Hepatic stellate cell (primary cell): ENCODE data around the gene MPPED2.

Experiments
- DNase-seq: peaks from one replicate; pipeline ENCODE4 v3.0.0; 2011; ENCODE audit warnings: low spot score

The MPPED2 gene

GRCh38 chr11:30483056-30483455 is 103.1 kb downstream of the MPPED2 start:
- no peak for DNase-seq

DNA sequence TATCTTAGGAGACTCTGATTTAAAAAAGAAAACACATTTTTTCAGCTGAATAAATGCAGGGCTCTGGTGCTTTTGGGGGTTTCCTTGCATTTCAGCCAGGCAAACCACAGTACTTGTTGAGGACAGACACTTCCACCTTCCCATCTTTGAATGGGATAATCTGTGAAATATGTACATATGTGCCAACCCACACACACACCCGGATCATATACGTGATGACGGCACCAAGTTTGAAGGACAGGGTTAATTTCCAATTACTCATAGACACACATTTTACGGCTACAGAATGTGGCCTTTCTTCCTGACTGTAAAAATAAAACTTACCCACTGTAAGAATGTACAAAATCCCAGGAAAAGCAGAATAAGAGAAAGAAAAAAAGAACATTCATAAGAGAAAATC is 104.4 kb downstream of the MPPED2 start:
- no peak for DNase-seq

GRCh38 chr11:30481330-30481729 is 104.8 kb downstream of the MPPED2 start:
- no peak for DNase-seq

DNA sequence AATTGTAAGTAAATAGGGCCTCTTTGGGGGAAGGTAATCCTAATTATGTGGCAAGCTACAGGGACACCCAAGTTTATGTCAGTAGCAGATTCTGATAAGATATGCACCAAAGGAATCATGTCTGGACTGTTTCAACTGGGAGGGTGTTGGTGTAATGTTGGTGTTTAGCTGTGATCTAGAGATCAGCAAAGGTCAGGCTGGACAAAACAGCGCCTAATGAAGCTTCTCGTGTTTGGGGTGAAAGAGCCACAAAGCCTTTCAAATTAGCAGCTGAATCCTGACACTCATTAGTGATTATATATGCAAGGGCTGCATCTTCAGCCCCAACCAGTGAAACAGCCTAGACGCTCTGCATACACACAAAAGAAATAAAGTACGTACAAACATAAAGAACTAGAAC is 106.3 kb downstream of the MPPED2 start:
- no peak for DNase-seq

DNA sequence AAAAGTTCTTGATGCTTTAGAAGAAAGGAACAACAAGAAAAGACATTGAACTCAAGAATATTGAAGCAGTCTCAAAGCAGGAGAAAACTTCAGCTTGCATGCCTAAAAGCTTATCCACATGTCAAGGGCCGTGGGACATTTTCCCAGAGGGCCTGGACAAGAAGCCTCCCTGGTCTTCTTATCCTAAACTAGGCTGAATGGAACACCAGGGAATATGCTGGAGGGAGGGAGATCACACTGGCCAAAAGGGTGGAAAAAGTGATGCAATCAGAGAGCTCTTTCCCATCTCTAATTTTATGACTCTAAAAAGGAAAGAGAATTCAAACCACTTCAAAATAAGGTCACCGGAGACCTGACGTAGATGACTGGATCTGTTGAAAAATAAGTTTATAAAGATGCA is 107.2 kb downstream of the MPPED2 start:
- DNase-seq = no peak

DNA sequence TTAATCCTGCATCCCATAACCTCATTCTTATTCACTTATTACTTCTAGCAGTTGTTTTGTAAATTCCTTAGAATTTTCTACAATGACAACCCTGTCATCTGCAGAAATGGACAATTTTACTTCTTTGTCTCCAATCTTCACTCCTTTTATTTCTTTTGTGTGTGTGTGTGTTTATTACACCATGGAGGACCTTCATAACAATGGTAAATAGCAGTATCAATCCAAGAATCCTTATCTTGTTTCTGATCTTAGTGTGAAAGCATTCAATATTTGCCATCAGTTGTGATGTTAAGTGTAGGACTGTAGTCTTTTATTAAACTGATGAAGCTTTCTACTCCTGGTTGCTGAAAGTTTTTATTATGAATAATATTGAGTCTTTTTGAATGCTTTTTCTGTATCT is 109.1 kb downstream of the MPPED2 start:
- no peak for DNase-seq

DNA sequence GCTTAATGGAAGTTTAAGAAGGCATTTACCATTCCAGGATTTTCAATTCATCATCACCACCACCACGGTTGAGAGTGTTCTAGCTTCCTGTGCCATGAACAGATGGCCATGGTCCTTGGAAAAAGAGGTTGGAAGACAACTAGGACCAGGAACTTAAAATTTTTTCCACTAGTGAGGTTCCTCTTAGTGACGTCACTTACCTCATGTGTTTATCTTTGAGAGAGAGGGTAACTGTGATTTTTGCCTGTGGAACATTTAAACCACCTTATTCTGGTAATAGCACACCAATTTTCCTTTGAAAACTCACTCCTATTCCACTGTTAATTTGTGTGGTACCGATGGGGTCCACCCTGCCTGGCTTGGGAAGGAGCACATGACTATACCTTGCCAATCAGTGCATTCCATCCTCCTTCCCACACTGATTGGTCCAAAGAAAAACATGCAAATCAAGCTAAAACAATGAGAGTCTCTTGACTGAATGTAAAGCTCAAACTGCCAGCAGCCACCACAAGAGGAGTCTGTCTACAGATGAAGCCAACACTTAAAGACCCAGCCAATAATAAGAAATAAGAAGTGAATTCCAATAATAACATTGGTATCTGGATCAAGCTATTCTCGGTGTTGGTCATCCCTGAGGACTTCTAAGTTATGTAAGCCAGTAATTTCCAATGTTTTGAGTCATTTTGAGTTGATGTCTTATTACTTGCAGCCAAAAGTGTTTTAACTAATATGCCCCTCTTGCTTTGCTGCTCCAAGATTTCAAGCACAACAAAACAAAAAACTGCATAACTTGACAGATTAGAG is 111.8 kb downstream of the MPPED2 start:
- no peak for DNase-seq

GRCh38 chr11:30471244-30471643 is 114.9 kb downstream of the MPPED2 start:
- DNase-seq = no peak

DNA sequence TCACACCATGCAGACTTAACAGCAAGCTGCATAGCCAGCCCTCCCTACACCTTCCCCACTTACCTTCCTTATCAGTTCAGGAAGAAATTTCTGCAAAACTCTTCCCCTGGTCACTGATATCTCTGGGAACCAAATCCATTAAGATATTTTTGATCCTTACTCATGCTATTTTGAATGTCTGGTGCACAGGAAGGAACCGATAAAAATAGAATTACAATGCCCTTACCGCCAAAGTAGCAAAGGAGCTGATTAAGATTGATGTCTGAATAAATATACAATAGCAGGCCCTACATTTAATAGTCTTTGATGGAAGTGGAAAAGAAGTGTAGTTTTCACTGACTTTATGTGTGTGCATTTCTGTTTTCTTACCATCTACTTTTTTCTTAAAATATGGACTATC is 117.3 kb downstream of the MPPED2 start:
- DNase-seq = no peak

- DNase-seq = no peak
Measured at GRCh38 chr11:30467176-30467575, 119.0 kb downstream of the MPPED2 start.

DNA sequence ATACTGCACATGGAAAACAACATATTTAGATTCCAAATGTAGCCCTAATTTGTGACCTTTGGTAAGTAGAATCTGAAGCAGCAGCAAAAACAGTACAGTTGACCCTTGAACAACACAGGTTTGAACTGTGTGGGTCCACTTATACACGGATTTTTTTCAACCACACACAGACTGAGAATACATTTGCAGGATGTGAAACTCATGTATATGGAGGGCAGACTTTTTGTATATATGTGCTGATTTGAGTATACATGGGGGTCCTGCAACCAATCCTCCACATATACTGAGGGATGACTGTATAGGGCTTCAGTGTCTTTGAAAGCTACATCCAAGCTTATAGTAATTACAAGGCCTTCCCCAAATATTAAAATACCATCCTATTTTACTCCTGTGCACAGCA is 120.5 kb downstream of the MPPED2 start:
- no peak for DNase-seq

DNA sequence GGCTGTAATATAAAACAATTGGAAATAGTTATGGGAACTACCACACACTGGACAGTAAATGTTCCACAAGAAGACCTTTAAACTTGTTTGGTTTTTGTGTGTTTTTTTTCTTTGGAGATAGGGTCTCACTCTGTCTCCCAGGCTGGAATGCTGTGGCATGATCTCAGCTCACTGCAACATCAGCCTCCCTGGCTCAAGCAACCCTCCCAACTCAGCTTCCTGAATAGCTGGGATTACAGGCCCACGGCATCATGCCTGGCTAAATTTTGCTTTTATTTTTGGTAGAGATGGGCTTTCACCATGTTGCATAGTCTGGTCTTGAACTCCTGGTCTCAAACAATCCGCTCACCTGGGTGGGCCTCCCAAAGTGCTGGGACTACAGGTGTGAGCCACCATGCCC is 121.0 kb downstream of the MPPED2 start:
- no peak for DNase-seq

- no peak for DNase-seq
Measured at GRCh38 chr11:30463266-30463665, 122.9 kb downstream of the MPPED2 start.

DNA sequence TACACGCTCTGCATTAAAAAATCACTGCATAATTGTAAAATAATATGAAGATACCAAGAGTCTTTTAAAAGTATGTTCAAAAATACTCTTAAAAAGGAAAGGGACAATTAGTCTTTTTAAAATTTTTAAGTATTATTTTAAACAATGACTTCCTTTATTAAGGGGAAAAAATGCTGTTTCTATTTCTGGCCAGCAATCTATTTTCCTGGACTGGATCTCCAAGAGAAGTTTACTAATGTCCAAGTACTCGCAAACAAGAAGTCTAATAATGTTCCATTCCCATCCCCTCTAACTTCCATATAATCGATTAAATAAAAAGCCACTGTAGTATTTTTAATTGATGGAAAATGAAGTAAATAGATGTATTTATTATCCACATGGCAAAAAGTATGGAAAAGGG is 123.7 kb downstream of the MPPED2 start:
- no peak for DNase-seq

DNA sequence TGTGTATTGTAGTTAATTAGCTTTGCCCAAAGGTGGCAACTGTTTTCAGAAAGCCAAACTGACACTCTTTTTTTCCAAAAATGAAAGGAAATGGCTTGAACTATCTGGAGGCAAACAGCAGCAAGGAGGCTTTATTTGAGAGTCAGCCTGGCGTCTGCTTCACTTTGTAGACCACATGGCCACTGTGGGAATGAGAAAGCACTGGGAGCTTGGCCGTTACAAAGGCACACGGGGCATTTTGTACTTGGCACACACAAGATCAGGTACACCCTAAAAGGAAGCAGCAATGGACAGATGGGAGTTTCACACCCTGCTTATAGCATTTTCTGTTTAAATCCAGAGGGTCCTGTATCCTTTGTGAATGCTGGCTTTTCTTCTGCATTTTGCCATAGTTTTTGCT is 126.3 kb downstream of the MPPED2 start:
- DNase-seq = no peak

DNA sequence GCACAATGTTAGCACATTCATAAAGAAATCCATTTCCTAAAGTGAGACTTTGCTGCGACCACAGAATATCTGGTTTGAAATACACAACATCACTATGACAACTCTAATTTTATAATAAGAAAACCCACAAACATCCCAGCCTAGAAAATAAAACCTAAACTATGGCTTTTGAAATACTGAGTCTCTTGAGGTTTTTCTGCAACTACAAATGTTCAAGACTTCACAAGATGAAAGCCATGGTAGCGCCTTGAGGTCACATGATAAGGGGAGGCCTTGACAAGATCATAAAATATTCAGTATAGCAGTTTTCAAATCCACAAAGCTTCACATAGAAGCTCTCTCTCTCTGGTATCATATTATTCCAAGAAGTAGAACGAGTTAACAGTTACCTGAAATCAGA is 126.8 kb downstream of the MPPED2 start:
- no peak for DNase-seq

DNA sequence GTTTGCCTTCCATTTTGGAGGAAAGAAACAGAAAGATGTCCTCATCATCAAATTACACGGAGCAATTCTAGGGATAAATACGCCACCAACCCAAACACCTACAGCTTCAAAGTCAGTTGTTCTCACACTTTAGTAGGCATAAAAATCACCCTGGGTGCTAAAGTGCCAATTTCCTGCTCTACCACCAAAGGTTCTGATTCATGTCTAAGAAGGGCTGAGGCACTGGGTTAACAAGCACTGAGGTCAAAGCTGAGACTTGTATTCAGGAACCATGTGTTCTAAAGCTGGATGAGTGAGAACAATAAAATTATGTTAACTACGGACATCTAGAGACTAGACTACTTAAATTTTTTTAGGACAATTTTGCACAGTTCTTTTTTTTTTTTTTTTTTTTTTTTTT is 127.6 kb downstream of the MPPED2 start:
- DNase-seq = no peak

GRCh38 chr11:30457087-30457486 is 129.1 kb downstream of the MPPED2 start:
- no peak for DNase-seq

- no peak for DNase-seq
Measured at GRCh38 chr11:30455025-30455424, 131.1 kb downstream of the MPPED2 start.

DNA sequence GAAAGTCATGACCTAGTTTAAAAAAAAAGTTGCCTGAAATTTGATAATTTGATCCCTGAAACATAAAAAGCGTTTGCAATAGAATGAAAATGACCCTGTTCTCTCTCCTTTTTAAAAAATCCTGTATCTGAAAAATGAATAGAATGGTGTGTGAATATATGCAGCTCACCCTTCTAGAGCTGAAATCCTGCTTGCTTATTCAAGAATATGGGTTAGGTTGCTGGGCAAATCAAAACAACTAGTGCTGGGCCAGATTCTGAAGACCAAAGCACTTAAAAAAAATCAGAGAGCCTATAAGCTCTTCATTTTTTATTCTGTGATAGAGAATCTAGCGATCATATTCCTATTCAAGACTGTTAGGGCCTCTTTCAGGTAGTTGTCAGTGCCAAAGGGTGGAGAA is 131.6 kb downstream of the MPPED2 start:
- no peak for DNase-seq

GRCh38 chr11:30454111-30454510 is 132.0 kb downstream of the MPPED2 start:
- no peak for DNase-seq

GRCh38 chr11:30453705-30454104 is 132.4 kb downstream of the MPPED2 start:
- DNase-seq = no peak

- no peak for DNase-seq
Measured at GRCh38 chr11:30452842-30453241, 133.3 kb downstream of the MPPED2 start.

GRCh38 chr11:30452114-30452513 is 134.0 kb downstream of the MPPED2 start:
- no peak for DNase-seq
